ENCODE measurements around the gene CLEC5A. TPM values are rescaled to one million over a fixed set of nuclear protein-coding genes. Genes with fewer than 3 reads are reported as not detected.

The CLEC5A gene
- total RNA-seq, 1 donor from 2014 or later = not detected

GRCh38 chr7:141928845-141929195 is 18.0 kb downstream of the CLEC5A start:
- H3K36me3 Mint-ChIP-seq (ENCODE audit: low read depth) = no peaks in the 10 kb centered on the region
- H3K4me3 Mint-ChIP-seq = no peak overlapping the region
- peaks cover 2% of the 10 kb centered on the region for H3K27me3 Mint-ChIP-seq (ENCODE audit: low read depth)
- H3K4me1 Mint-ChIP-seq = no peaks in the 10 kb centered on the region
- no peak overlapping the region for H3K27ac Mint-ChIP-seq (ENCODE audit: unreplicated experiment)
- no peaks in the 10 kb centered on the region for H3K9me3 Mint-ChIP-seq
- no peak for DNase-seq (ENCODE audit: low read depth, low spot score)
- TF ChIP-seq, protein P1, sequence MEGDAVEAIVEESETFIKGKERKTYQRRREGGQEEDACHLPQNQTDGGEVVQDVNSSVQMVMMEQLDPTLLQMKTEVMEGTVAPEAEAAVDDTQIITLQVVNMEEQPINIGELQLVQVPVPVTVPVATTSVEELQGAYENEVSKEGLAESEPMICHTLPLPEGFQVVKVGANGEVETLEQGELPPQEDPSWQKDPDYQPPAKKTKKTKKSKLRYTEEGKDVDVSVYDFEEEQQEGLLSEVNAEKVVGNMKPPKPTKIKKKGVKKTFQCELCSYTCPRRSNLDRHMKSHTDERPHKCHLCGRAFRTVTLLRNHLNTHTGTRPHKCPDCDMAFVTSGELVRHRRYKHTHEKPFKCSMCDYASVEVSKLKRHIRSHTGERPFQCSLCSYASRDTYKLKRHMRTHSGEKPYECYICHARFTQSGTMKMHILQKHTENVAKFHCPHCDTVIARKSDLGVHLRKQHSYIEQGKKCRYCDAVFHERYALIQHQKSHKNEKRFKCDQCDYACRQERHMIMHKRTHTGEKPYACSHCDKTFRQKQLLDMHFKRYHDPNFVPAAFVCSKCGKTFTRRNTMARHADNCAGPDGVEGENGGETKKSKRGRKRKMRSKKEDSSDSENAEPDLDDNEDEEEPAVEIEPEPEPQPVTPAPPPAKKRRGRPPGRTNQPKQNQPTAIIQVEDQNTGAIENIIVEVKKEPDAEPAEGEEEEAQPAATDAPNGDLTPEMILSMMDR (conservative IDR thresholded peaks at IDR 0.05) = no peak

DNA sequence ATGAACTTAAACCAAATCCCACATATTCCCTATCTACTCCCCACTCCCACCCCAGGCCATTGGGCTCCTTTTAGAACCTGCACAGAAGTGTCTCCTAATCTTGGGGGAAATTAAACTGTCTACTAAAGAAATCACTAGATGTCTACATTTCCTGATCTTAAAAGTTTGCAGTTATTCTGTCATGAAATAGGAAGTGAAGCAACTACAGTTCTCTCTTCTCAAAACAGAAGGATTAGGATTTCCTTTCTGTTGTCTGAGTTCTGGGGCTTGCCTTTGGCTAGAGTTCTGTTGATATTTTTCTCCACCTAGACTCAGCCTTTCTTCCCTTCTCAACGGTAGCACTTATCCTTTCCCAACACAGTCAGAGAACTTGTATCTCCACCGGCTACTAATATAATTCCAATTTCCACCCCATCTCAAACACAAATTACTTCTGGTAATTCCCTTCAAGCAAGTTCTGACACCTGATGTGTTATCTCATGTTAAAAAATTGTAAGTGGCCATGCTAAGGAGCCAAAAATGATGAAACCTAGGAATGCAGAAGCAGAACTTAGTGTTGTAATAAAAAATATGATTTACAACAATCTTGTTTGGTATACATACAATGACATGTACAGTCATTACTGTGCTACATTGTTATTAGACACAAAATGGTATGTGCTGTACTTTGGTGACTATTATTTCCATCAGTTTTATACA is 18.5 kb downstream of the CLEC5A start:
- Mint-ChIP-seq H3K27me3 (ENCODE audit: low read depth) (peaks cover 2% of the 10 kb centered on the region), H3K4me1 (no peaks in the 10 kb centered on the region), H3K4me3 (no peak overlapping the region)

GRCh38 chr7:141920281-141920680 is 26.5 kb downstream of the CLEC5A start:
- peaks cover 5% of the 10 kb centered on the region for H3K9me3 Mint-ChIP-seq
- no peak overlapping the region for H3K4me3 Mint-ChIP-seq
- H3K27me3 Mint-ChIP-seq (ENCODE audit: low read depth) = peaks cover 14% of the 10 kb centered on the region
- TF ChIP-seq, protein P1 (conservative IDR thresholded peaks at IDR 0.05) = no peak
- no peaks in the 10 kb centered on the region for H3K4me1 Mint-ChIP-seq
- no peak for DNase-seq (ENCODE audit: low read depth, low spot score)
- H3K27ac Mint-ChIP-seq (ENCODE audit: unreplicated experiment) = no peak overlapping the region
- H3K36me3 Mint-ChIP-seq (ENCODE audit: low read depth) = peaks cover 2% of the 10 kb centered on the region

More for the DNA sequence above, 18.5 kb downstream of the CLEC5A start:
- Mint-ChIP-seq H3K9me3 (no peaks in the 10 kb centered on the region), H3K27ac (ENCODE audit: unreplicated experiment) (no peak overlapping the region), H3K36me3 (ENCODE audit: low read depth) (no peaks in the 10 kb centered on the region)
- DNase-seq (ENCODE audit: low read depth, low spot score) = no peak
- TF ChIP-seq, protein P1 (conservative IDR thresholded peaks at IDR 0.05) = no peak

- TF ChIP-seq, protein P1 (conservative IDR thresholded peaks at IDR 0.05) = no peak
- Mint-ChIP-seq H3K4me1 (no peaks in the 10 kb centered on the region), H3K27ac (ENCODE audit: unreplicated experiment) (no peak within 1 kb of the TSS), H3K4me3 (no peak within 1 kb of the TSS), H3K27me3 (ENCODE audit: low read depth) (peaks cover 21% of the 10 kb centered on the region), H3K9me3 (peaks cover 5% of the 10 kb centered on the region), H3K36me3 (ENCODE audit: low read depth) (peaks cover 2% of the 10 kb centered on the region)
- DNase-seq (ENCODE audit: low read depth, low spot score) = no peak
Observed at GRCh38 chr7:141916099-141916498, 30.7 kb downstream of the CLEC5A start, which contains the start of gene OR9A4. Gene OR9A4, plus strand, starts transcription at chr7:141916399. Its CDS starts 2,477 bp downstream, at chr7:141918876.

GRCh38 chr7:141915565-141915964 is 31.2 kb downstream of the CLEC5A start:
- TF ChIP-seq, protein P1 (conservative IDR thresholded peaks at IDR 0.05) = no peak

More at GRCh38 chr7:141915565-141915964, 31.2 kb downstream of the CLEC5A start:
- peaks cover 5% of the 10 kb centered on the region for H3K9me3 Mint-ChIP-seq
- H3K27me3 Mint-ChIP-seq (ENCODE audit: low read depth) = peaks cover 25% of the 10 kb centered on the region
- no peaks in the 10 kb centered on the region for H3K4me1 Mint-ChIP-seq
- no peak for DNase-seq (ENCODE audit: low read depth, low spot score)
- H3K36me3 Mint-ChIP-seq (ENCODE audit: low read depth) = peaks cover 2% of the 10 kb centered on the region
- no peak overlapping the region for H3K4me3 Mint-ChIP-seq
- H3K27ac Mint-ChIP-seq (ENCODE audit: unreplicated experiment) = no peak overlapping the region

All from neural crest cell (in vitro differentiated cells).